ENCODE measurements around the gene UBA6.
"Not testable (repeated sequence)": the region's sequence is repeated elsewhere in the genome, so short reads cannot be mapped to it uniquely, and the experiment has no call there.

Gene UBA6

GRCh38 chr4:67713529-67714247 is 12.7 kb upstream of the UBA6 start:
- no peak for DNase-seq (ENCODE audit: low read depth)

- no peak for DNase-seq (ENCODE audit: low read depth)
Observed at GRCh38 chr4:67712650-67713528, 11.9 kb upstream of the UBA6 start.

GRCh38 chr4:67712000-67712625 is 11.2 kb upstream of the UBA6 start:
- DNase-seq (ENCODE audit: low read depth), result no peak

- DNase-seq (ENCODE audit: low read depth), result not testable (repeated sequence)
Observed at GRCh38 chr4:67706682-67707081, 5.7 kb upstream of the UBA6 start.

GRCh38 chr4:67704843-67705242 is 3.9 kb upstream of the UBA6 start:
- DNase-seq (ENCODE audit: low read depth), result no peak

- no peak for DNase-seq (ENCODE audit: low read depth)
Observed at GRCh38 chr4:67702166-67702565, 1.2 kb upstream of the UBA6 start.

DNA sequence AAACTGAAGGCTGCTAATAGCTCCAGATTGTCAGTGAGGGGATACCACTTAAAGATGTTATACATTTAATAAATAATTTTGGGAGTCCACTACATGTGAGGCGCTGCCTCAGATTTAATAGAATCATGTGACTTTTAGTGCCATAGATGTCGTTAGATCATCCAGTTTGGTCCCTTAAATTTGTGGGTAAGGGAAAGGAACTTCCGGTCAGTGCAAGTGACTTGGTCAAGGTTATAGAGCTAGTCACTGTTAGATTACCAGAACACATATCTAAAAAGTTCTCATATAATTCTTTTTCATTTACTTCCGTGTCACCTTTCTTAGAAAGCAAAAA is 529 bp upstream of the UBA6 start:
- no peak for DNase-seq (ENCODE audit: low read depth)

DNA sequence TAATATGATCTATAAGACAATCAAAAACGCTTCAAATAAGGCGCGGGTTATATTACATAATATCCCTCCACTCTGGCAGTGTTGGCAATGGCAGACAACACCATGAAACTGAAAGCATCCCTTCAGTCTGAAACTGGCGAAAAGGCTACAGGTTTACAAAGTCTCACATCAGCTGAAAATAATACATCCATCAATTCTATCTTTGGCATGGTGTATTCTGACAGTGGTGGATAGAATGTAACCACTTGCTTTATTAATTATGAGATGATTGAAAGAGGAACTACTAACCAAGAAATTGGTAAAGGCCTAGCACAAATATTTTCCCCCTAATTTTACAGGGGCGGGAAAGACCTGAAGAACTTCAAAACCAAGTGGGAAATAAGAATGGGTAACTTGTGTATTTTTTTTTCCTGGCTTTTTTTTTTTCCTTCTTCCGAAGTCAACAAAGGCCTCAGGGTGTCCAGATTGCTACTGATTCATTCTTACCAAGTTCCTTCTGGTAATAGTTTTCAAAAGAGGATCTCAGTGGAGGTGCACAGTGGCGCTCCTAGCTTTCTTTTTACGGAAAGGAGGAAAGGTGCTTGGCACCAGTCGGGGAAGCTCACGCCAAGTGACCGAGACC is 728 bp downstream of the UBA6 start:
- no peak for DNase-seq (ENCODE audit: low read depth)

DNA sequence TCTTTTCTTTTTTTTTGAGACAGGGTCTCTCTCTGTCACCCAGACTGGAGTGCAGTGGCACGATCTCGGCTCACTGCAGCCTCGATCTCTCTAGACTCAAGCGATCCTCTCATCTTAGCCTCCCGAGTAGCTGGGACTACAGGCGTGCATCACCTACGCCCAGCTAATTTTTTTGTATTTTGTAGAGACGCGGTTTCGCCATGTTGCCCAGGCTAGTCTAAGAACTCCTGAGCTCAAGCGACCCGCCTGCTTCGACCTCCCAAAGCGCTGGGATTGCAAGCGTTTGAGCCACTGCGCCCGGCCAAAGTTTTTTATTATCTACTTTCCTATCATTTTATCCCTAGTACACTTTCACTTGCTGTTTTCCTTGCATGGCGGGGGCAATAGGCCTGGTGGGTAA is 1.4 kb downstream of the UBA6 start:
- no peak for DNase-seq (ENCODE audit: low read depth)

DNA sequence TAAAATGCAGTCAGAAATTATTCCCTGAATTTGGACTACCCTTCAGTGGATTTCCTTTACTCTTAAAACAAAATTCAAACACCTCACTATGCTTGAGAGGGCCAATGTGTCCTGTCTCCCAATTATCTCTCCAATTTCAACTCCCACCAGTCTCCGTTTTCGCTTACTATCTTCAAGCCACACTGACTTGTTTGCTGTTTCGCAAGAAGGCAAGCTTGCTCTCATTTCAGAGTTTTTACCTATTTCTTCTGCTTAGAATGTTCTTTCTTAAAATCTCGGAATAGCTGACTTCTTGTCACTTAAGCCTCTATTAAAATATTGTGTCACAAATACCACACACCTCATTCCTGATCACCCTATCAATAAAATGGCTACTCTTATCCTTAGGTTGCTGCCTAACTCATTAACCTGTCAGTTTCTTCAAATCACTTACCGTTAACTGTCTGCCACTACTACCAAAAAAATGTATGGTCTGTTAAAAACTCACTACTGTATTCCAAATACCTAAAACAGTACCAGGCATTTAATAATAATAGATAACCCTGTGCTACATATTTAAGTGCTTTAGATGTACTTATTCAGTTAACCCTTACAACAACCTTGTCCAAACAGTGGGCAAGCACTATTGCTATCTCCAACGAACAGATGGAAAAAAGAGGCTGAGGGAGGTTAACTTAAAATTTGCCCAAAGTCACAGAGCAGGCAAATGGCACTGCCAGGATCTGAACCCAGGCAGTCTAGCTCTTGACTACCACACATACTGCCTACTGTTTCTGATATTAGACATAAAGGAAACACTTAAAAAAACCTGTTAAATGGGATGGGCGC is 2.9 kb downstream of the UBA6 start:
- no peak for DNase-seq (ENCODE audit: low read depth)

DNA sequence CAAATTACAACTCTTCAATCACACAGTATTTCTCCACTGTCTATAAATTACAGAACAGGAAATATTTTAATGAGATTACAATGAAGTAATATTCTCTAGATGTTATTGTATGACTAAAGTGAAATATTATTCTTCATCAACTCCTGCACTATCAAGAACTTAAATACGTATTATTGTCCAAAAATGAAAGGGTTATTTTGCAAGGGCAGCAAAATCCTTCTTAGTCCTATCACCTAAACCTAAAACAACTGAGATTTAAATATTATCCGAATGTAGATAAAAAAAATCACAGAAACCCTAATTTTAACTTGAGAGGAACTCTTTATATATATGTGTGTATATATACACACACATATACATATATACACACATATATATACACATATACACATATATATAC is 4.9 kb downstream of the UBA6 start:
- no peak for DNase-seq (ENCODE audit: low read depth)

- no peak for DNase-seq (ENCODE audit: low read depth)
Observed at GRCh38 chr4:67694662-67695061, 6.3 kb downstream of the UBA6 start.

- DNase-seq (ENCODE audit: low read depth), result no peak
Observed at GRCh38 chr4:67691328-67691727, 9.6 kb downstream of the UBA6 start.

- no peak for DNase-seq (ENCODE audit: low read depth)
Observed at GRCh38 chr4:67687636-67688035, 13.3 kb downstream of the UBA6 start.

- DNase-seq (ENCODE audit: low read depth), result no peak
Observed at GRCh38 chr4:67685532-67685859, 15.5 kb downstream of the UBA6 start.

GRCh38 chr4:67684839-67685531 is 16.0 kb downstream of the UBA6 start:
- DNase-seq (ENCODE audit: low read depth), result no peak

DNA sequence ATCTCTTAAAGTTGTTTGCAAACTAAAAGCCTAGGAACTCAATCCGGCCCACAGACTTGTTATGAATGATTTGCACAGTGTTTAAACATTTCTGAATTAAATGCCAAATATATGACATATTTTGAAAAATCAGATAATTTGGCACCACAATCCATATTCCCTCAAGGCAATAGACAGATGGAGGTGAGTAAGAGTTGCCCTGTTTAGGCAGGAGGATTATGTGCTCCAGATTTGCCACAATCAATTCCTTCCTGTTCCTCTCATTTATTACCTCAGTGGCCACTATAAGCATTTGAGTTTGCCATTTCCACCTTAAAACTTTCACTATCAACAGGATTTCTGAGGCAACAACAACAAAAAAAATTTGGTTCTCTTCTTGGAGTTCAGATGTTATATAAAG is 18.7 kb downstream of the UBA6 start:
- no peak for DNase-seq (ENCODE audit: low read depth)

GRCh38 chr4:67680581-67681222 is 20.3 kb downstream of the UBA6 start:
- no peak for DNase-seq (ENCODE audit: low read depth)

DNA sequence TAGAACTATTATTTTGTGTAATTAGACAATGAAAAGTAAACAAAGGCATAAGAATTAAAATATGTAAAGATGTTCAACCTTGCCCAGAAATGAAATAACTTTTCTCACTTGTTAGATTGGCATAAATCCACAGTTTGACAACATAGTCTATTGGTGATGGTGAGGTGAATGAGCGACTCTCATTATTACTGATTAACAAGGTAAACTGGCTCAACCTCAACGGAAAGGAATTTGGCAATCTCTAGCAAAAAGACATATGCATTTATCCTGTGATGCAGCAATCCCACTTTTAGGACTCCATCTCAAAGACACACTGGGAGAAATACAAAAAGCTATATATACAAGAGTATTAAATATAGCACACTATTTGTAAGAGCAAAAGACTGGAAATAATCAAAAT is 22.3 kb downstream of the UBA6 start:
- no peak for DNase-seq (ENCODE audit: low read depth)

DNA sequence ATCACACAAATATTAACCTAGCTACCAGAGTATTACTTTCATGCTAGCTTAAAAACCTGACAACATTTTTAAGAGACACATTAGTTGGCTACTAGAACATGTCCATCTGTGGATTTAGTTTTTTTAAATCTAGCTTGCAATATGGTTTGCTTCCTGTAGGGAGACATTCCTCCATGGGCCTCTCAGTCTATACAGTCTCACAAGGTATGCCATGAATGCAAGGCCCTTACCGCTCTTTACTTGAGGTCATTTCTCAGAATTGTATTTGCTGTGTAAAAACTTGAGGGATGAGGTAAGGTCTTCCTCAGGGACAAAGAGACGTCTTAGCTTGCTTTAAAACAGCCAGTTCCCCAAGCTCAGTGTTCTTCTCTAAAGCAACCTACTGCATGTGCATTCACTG is 26.9 kb downstream of the UBA6 start:
- no peak for DNase-seq (ENCODE audit: low read depth)

DNA sequence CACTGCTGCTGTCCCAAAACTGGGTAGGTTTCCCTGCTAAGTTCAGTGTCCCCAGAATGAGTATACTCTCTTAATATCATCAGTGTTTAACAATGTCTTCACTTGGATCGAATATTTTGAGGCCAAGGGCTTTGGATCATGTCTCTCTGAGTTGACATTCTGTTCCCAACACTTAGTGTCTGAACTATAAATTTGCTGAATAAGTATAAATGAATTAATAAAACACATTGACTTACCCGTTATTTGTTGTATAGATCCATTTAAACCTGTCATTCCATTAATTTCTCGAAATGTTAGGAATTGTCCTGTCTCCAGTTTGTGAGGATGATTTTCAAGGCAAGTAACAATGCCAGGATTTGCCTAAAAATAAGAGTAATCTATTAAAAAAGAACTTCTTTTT is 32.6 kb downstream of the UBA6 start:
- no peak for DNase-seq (ENCODE audit: low read depth)
